Neural progenitor cell (in vitro differentiated cells): ENCODE measurements around the gene SCAPER.

Experiments
- EZH2 ChIP-seq: fragments of 200-600 bp; sonication (generic); IDR thresholded peaks from 2 replicates; pipeline ENCODE4 v1.6.1; 2017; ENCODE audit warnings: antibody characterized with exemption, mild to moderate bottlenecking, moderate library complexity
- TF ChIP-seq, protein P1 (sequence below): fragments of 200-600 bp; sonication (generic); IDR thresholded peaks from 2 replicates; pipeline ENCODE4 v1.5.1; 2017; ENCODE audit warnings: antibody characterized with exemption, mild to moderate bottlenecking

DNA sequence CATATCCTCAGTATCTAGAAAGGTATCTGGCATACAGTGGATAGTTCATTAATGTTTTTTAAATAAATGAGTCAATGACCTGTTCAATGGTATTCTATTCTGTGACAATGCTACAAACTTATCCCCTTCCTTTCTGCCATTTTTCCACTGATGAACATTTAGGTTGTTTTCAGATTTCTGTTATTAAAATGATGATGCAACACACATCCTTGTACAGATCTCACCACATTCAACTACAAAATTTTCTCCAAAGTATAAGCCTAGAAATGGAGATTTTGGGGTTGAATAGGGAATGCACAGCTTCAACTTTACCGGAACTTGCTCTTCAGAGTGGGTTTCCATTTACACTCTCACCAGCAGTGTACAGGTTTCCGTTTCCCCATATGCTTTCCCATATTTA, 358.3 kb downstream of the SCAPER start:
- TF ChIP-seq, protein P1, sequence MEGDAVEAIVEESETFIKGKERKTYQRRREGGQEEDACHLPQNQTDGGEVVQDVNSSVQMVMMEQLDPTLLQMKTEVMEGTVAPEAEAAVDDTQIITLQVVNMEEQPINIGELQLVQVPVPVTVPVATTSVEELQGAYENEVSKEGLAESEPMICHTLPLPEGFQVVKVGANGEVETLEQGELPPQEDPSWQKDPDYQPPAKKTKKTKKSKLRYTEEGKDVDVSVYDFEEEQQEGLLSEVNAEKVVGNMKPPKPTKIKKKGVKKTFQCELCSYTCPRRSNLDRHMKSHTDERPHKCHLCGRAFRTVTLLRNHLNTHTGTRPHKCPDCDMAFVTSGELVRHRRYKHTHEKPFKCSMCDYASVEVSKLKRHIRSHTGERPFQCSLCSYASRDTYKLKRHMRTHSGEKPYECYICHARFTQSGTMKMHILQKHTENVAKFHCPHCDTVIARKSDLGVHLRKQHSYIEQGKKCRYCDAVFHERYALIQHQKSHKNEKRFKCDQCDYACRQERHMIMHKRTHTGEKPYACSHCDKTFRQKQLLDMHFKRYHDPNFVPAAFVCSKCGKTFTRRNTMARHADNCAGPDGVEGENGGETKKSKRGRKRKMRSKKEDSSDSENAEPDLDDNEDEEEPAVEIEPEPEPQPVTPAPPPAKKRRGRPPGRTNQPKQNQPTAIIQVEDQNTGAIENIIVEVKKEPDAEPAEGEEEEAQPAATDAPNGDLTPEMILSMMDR, result no peak
- no peak for TF ChIP-seq EZH2
